Lower leg skin (tissue), 3 donors: Measurements from ENCODE around the gene MIPEP.

Experiments
- CTCF ChIP-seq, 3 donors: fragments of 450-650 bp; IDR thresholded peaks; one replicate each; pipeline ENCODE4 v1.5.1; 2016; ENCODE audit warnings: antibody characterized with exemption in 3 of 3, mild to moderate bottlenecking in 3 of 3, moderate library complexity in 2 of 3
- POLR2A ChIP-seq, 2 donors: fragments of 450-650 bp; IDR thresholded peaks; one replicate each; pipeline ENCODE4 v1.6.1; 2016 to 2017; ENCODE audit warnings: antibody characterized with exemption in 2 of 2, mild to moderate bottlenecking in 1 of 2, moderate library complexity in 1 of 2

- TF ChIP-seq CTCF (IDR thresholded peaks at IDR 0.05) (no peak), POLR2A (IDR thresholded peaks at IDR 0.05) (no peak)
Measured at GRCh38 chr13:23765531-23765930, 123.7 kb downstream of the MIPEP start.
